OCI-LY1 (cell line): ENCODE measurements around the gene GRID2IP.
A peak's percentile ranks its signal among the peaks of the same experiment; 100 is the strongest.

Experiments
- H2AFZ ChIP-seq: fragments of 200-600 bp; sonication (generic), shearing (Covaris generic); 2 replicates; pipeline ENCODE4 v1.6.0; 2014; ENCODE audit warnings: antibody characterized with exemption, mild to moderate bottlenecking, low read length
- H3F3A ChIP-seq: fragments of 200-600 bp; sonication (generic), shearing (Covaris generic); 2 replicates; pipeline ENCODE4 v1.6.0; 2014; ENCODE audit warnings: mild to moderate bottlenecking, antibody characterized with exemption, low read length, moderate library complexity; ENCODE audit not compliant: insufficient read depth
- H3K27ac ChIP-seq: fragments of 200-600 bp; sonication (generic); 2 replicates; pipeline ENCODE4 v1.5.1; 2014; ENCODE audit warnings: low read length, mixed run types, mild to moderate bottlenecking, low read depth; ENCODE audit not compliant: poor library complexity, severe bottlenecking
- H3K27me3 ChIP-seq: fragments of 200-600 bp; sonication (generic); 2 replicates; pipeline ENCODE4 v1.6.0; 2014; ENCODE audit warnings: antibody characterized with exemption, mild to moderate bottlenecking, low read length, moderate library complexity; ENCODE audit not compliant: insufficient read depth
- H3K36me3 ChIP-seq: fragments of 200-600 bp; sonication (generic); 2 replicates; pipeline ENCODE4 v1.6.1; 2014; ENCODE audit warnings: mild to moderate bottlenecking, antibody characterized with exemption, low read length, moderate library complexity, mixed read lengths; ENCODE audit not compliant: insufficient read depth
- H3K4me1 ChIP-seq: fragments of 200-600 bp; sonication (generic); 2 replicates; pipeline ENCODE4 v1.5.1; 2014; ENCODE audit warnings: mild to moderate bottlenecking, low read length, moderate library complexity; ENCODE audit not compliant: insufficient read depth, severe bottlenecking
- H3K4me2 ChIP-seq: fragments of 200-600 bp; sonication (generic), shearing (Covaris generic); 2 replicates; pipeline ENCODE4 v1.6.1; 2014; ENCODE audit warnings: low read length
- H3K4me3 ChIP-seq: fragments of 200-600 bp; sonication (generic); 2 replicates; pipeline ENCODE4 v1.5.1; 2014; ENCODE audit warnings: low read length, low read depth, mild to moderate bottlenecking, mixed read lengths; ENCODE audit not compliant: poor library complexity, severe bottlenecking
- H3K79me2 ChIP-seq: fragments of 200-600 bp; shearing (Covaris generic); 2 replicates; pipeline ENCODE4 v1.6.1; 2016; ENCODE audit warnings: mixed run types, low read length, mixed read lengths; ENCODE audit not compliant: insufficient read depth
- H3K9ac ChIP-seq: fragments of 200-600 bp; sonication (generic), shearing (Covaris generic); 2 replicates; pipeline ENCODE4 v1.6.1; 2014; ENCODE audit warnings: mild to moderate bottlenecking, low read length, mixed read lengths
- H3K9me2 ChIP-seq: fragments of 200-600 bp; sonication (generic), shearing (Covaris generic); 2 replicates; pipeline ENCODE4 v1.6.1; 2014; ENCODE audit warnings: low read depth, mild to moderate bottlenecking, low read length, mixed read lengths
- H3K9me3 ChIP-seq: fragments of 200-600 bp; shearing (Covaris generic); 2 replicates; pipeline ENCODE4 v1.6.1; 2014; ENCODE audit warnings: low read length, mixed read lengths
- H4K20me1 ChIP-seq: fragments of 200-600 bp; sonication (generic), shearing (Covaris generic); 2 replicates; pipeline ENCODE4 v1.6.0; 2016; ENCODE audit warnings: mild to moderate bottlenecking, low read length; ENCODE audit not compliant: insufficient read depth
- CTCF ChIP-seq: fragments of 200-600 bp; sonication (generic), shearing (Covaris generic); IDR thresholded peaks from 2 replicates; pipeline ENCODE4 v1.5.1; 2017; ENCODE audit warnings: mild to moderate bottlenecking, antibody characterized with exemption, low read length, moderate library complexity, mixed read lengths
- EZH2 ChIP-seq: fragments of 200-600 bp; sonication (generic), shearing (Covaris generic); IDR thresholded peaks from 2 replicates; pipeline ENCODE4 v1.8.0; 2017; ENCODE audit warnings: borderline replicate concordance, mixed run types, mild to moderate bottlenecking, antibody characterized with exemption, low read length, moderate library complexity, mixed read lengths

The GRID2IP gene

GRCh38 chr7:6481445-6481844 is 69.8 kb downstream of the GRID2IP start:
- Histone ChIP-seq H4K20me1 (no peaks in the 10 kb centered on the region), H3K9me2 (no peaks in the 10 kb centered on the region), H3K9me3 (no peaks in the 10 kb centered on the region), H3K27ac (no peak overlapping the region), H3K4me2 (peak overlapping the region; percentile 28; the same call in 1 of the 2 replicates), H3K36me3 (peaks cover 8% of the 10 kb centered on the region; the same call in 1 of the 2 replicates), H3K27me3 (no peaks in the 10 kb centered on the region), H3K79me2 (peaks cover 61% of the 10 kb centered on the region), H3K4me1 (peaks cover 66% of the 10 kb centered on the region), H3F3A (no peaks in the 10 kb centered on the region), H2AFZ (no peak overlapping the region), H3K4me3 (no peak overlapping the region), H3K9ac (no peak overlapping the region)
- TF ChIP-seq EZH2 (no peak), CTCF (no peak)

GRCh38 chr7:6480323-6480660 is 71.0 kb downstream of the GRID2IP start:
- Histone ChIP-seq H3K27ac (peak overlapping the region; percentile 20), H3K9me2 (no peaks in the 10 kb centered on the region), H2AFZ (no peak overlapping the region), H3K4me3 (peak overlapping the region; percentile 7), H3K27me3 (no peaks in the 10 kb centered on the region), H3K79me2 (peaks cover 73% of the 10 kb centered on the region), H3F3A (no peaks in the 10 kb centered on the region), H3K4me2 (peak overlapping the region; percentile 22), H3K9me3 (no peaks in the 10 kb centered on the region), H3K9ac (peak overlapping the region; percentile 6; the same call in 1 of the 2 replicates), H4K20me1 (no peaks in the 10 kb centered on the region), H3K36me3 (peaks cover 8% of the 10 kb centered on the region; the same call in 1 of the 2 replicates), H3K4me1 (peaks cover 66% of the 10 kb centered on the region)
- no peak for TF ChIP-seq CTCF
- no peak for TF ChIP-seq EZH2

DNA sequence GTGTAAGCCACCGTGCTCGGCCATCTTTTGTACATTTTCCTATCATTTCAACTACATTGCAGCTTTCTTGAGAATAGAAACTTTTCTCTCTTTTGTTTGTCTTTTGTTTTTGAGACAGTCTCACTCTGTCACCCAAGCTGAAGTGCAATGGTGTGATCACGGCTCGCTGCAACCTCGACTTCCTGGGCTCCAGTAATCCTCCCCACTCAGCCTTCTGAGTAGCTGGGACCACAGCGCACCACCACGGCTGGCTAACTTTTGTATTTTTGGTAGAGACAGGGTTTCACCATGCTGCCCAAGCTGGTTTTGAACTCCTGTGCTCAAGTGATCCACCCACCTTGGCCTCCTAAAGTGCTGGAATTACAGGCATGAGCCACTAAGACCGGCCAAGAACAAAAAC is 72.2 kb downstream of the GRID2IP start:
- H3K4me2 ChIP-seq: no peak overlapping the region
- H2AFZ ChIP-seq: no peak overlapping the region
- no peak overlapping the region for H3K4me3 ChIP-seq
- no peaks in the 10 kb centered on the region for H3K27me3 ChIP-seq
- H3K9me3 ChIP-seq: no peaks in the 10 kb centered on the region
- H3K27ac ChIP-seq: peak overlapping the region; percentile 36
- TF ChIP-seq CTCF (no peak), EZH2 (no peak)
- H3K9me2 ChIP-seq: no peaks in the 10 kb centered on the region
- no peaks in the 10 kb centered on the region for H4K20me1 ChIP-seq
- H3K79me2 ChIP-seq: peaks cover 78% of the 10 kb centered on the region
- H3K4me1 ChIP-seq: peaks cover 61% of the 10 kb centered on the region
- H3K9ac ChIP-seq: no peak overlapping the region
- H3F3A ChIP-seq: no peaks in the 10 kb centered on the region
- H3K36me3 ChIP-seq: peaks cover 17% of the 10 kb centered on the region; the same call in 1 of the 2 replicates
